HEK293T (cell line): Measurements from ENCODE around the gene GALNT5.

Experiments
- CTCF ChIA-PET: fragments of 350-600 bp; formaldehyde crosslinking; extraction: SDS; loops from one replicate; lab custom pipeline; 2021; ENCODE audit warnings: antibody characterized with exemption, inconsistent platforms; lab: Yijun Ruan, JAX
- POLR2A ChIA-PET: fragments of 350-600 bp; formaldehyde crosslinking; extraction: SDS; loops from one replicate; lab custom pipeline; 2020; ENCODE audit warnings: antibody characterized with exemption, inconsistent platforms; lab: Yijun Ruan, JAX
- DNase-seq: peaks from one replicate; pipeline ENCODE4 v3.0.0; 2012; ENCODE audit warnings: mixed read lengths; ENCODE audit errors: extremely low spot score
- ARNT ChIP-seq: fragments of 450-650 bp; IDR thresholded peaks from 2 replicates; pipeline ENCODE4 v1.6.1; 2017; ENCODE audit warnings: mild to moderate bottlenecking
- BHLHE40 ChIP-seq: fragments of 450-650 bp; IDR thresholded peaks from 2 replicates; pipeline ENCODE4 v1.6.1; 2016; ENCODE audit warnings: mild to moderate bottlenecking, moderate library complexity, borderline replicate concordance
- CTBP1 ChIP-seq: fragments of 450-650 bp; IDR thresholded peaks from 2 replicates; pipeline ENCODE4 v1.6.1; 2016; ENCODE audit warnings: borderline replicate concordance
- ELF4 ChIP-seq: fragments of 450-650 bp; IDR thresholded peaks from 2 replicates; pipeline ENCODE4 v1.6.1; 2017; ENCODE audit warnings: antibody characterized with exemption
- FOXA1 ChIP-seq: fragments of 450-650 bp; IDR thresholded peaks from 2 replicates; pipeline ENCODE4 v1.6.1; 2016; ENCODE audit warnings: mild to moderate bottlenecking
- FOXK2 ChIP-seq: fragments of 450-650 bp; IDR thresholded peaks from 2 replicates; pipeline ENCODE4 v1.6.1; 2016; ENCODE audit warnings: mild to moderate bottlenecking
- FOXM1 ChIP-seq: fragments of 450-650 bp; IDR thresholded peaks from 2 replicates; pipeline ENCODE4 v1.6.1; 2017; ENCODE audit warnings: mild to moderate bottlenecking, borderline replicate concordance
- HDGF ChIP-seq: fragments of 450-650 bp; IDR thresholded peaks from 2 replicates; pipeline ENCODE4 v1.6.1; 2017; ENCODE audit warnings: antibody characterized with exemption, borderline replicate concordance
- L3MBTL2 ChIP-seq: fragments of 450-650 bp; conservative IDR thresholded peaks from 2 replicates; pipeline ENCODE4 v1.6.1; 2016; ENCODE audit warnings: mild to moderate bottlenecking
- LEF1 ChIP-seq: fragments of 450-650 bp; IDR thresholded peaks from 2 replicates; pipeline ENCODE4 v1.6.1; 2017; ENCODE audit warnings: mild to moderate bottlenecking, borderline replicate concordance
- NFRKB ChIP-seq: fragments of 450-650 bp; IDR thresholded peaks from 2 replicates; pipeline ENCODE4 v1.6.1; 2016; ENCODE audit warnings: mild to moderate bottlenecking, moderate library complexity
- SP1 ChIP-seq: fragments of 450-650 bp; IDR thresholded peaks from 2 replicates; pipeline ENCODE4 v1.6.1; 2017
- SUZ12 ChIP-seq: fragments of 450-650 bp; IDR thresholded peaks from 2 replicates; pipeline ENCODE4 v1.6.1; 2016; ENCODE audit warnings: mild to moderate bottlenecking
- TARDBP ChIP-seq: fragments of 450-650 bp; IDR thresholded peaks from 2 replicates; pipeline ENCODE4 v1.6.1; 2016
- ZNF384 ChIP-seq: fragments of 450-650 bp; IDR thresholded peaks from 2 replicates; pipeline ENCODE4 v1.6.1; 2016
- TF ChIP-seq, protein P1 (sequence below): fragments of 450-650 bp; IDR thresholded peaks from 2 replicates; pipeline ENCODE4 v1.6.1; 2016

GALNT5 gene

DNA sequence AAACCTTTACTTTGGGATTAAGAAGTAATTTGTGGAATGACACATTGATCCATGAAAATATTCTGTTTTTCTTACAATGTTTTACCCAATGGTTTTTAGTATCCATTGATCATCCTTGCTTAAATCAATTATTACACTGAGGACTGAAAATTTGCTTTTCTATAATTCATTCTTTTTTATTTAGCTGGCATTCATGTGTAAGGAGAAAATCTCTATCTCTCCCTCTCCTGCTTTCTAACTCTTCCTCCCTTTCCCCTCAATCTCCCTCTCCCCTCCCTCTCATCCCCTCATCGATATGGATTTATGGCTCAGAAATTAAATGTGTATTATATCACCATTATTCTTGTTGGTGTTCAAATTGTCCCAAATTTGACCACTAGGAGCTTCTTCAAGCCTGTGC lies 29.7 kb downstream of the GALNT5 start:
- CTCF ChIA-PET, result no interaction called here
- POLR2A ChIA-PET, result no interaction called here
- TF ChIP-seq ARNT (no peak), SUZ12 (no peak), SP1 (no peak), TARDBP (no peak), FOXA1 (no peak), L3MBTL2 (no peak), LEF1 (no peak), CTBP1 (no peak), FOXM1 (no peak), BHLHE40 (no peak), ELF4 (no peak), ZNF384 (no peak), NFRKB (no peak), FOXK2 (no peak), HDGF (no peak)
- TF ChIP-seq, protein P1, sequence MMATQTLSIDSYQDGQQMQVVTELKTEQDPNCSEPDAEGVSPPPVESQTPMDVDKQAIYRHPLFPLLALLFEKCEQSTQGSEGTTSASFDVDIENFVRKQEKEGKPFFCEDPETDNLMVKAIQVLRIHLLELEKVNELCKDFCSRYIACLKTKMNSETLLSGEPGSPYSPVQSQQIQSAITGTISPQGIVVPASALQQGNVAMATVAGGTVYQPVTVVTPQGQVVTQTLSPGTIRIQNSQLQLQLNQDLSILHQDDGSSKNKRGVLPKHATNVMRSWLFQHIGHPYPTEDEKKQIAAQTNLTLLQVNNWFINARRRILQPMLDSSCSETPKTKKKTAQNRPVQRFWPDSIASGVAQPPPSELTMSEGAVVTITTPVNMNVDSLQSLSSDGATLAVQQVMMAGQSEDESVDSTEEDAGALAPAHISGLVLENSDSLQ, result no peak
- DNase-seq, result no peak

GRCh38 chr2:157290525-157290924 lies 33.0 kb downstream of the GALNT5 start:
- CTCF ChIA-PET, result no interaction called here
- DNase-seq, result no peak
- POLR2A ChIA-PET, result no interaction called here
- TF ChIP-seq, protein P1, result no peak
- no peak for TF ChIP-seq ELF4
- no peak for TF ChIP-seq ARNT
- no peak for TF ChIP-seq TARDBP
- TF ChIP-seq SP1, result no peak
- no peak for TF ChIP-seq ZNF384
- no peak for TF ChIP-seq LEF1
- no peak for TF ChIP-seq L3MBTL2

GRCh38 chr2:157291018-157291417 lies 33.5 kb downstream of the GALNT5 start:
- POLR2A ChIA-PET, result no interaction called here
- CTCF ChIA-PET, result no interaction called here
- TF ChIP-seq CTBP1, result no peak
- no peak for TF ChIP-seq ARNT
- no peak for TF ChIP-seq L3MBTL2
- no peak for TF ChIP-seq HDGF
- no peak for TF ChIP-seq BHLHE40
- TF ChIP-seq SUZ12, result no peak
- TF ChIP-seq SP1, result no peak
- no peak for TF ChIP-seq FOXK2
- TF ChIP-seq ELF4, result no peak
- TF ChIP-seq FOXA1, result no peak
- no peak for TF ChIP-seq LEF1
- TF ChIP-seq ZNF384, result no peak
- no peak for TF ChIP-seq TARDBP
- TF ChIP-seq, protein P1, result no peak

DNA sequence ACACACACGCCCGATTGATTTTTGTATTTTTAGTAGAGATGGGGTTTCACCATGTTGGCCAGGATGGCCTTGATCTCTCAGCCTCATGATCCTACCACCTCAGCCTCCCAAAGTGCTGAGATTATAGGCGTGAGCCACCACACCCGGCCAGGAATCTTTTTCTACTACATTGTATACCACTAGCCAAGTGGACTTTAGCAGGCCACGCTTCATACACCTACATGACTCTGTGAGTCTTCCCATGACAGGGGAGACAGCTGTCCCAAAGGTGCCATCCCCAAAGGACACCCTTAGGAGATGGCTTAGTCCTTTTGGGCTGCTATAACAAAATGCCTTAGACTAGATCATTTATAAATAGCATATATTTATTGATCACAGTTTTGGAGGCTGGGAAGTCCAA lies 35.3 kb downstream of the GALNT5 start:
- CTCF ChIA-PET, result interaction anchor here (1.0 kb wide), 1 partner anchor 9 kb away, joined by 4 read pairs; no protein-coding TSS in a partner anchor
- no peak for DNase-seq
- TF ChIP-seq TARDBP, result no peak
- TF ChIP-seq HDGF, result no peak
- TF ChIP-seq FOXK2, result no peak
- TF ChIP-seq SUZ12, result no peak
- TF ChIP-seq, protein P1, result no peak
- no peak for TF ChIP-seq LEF1
- no peak for TF ChIP-seq ARNT
- no peak for TF ChIP-seq NFRKB
- no peak for TF ChIP-seq ELF4
- no peak for TF ChIP-seq L3MBTL2
- TF ChIP-seq ZNF384, result no peak
- TF ChIP-seq BHLHE40, result no peak
- no peak for TF ChIP-seq SP1
- no peak for TF ChIP-seq FOXM1
- POLR2A ChIA-PET, result no interaction called here

More at GRCh38 chr2:157291018-157291417, 33.5 kb downstream of the GALNT5 start:
- DNase-seq, result no peak

DNA sequence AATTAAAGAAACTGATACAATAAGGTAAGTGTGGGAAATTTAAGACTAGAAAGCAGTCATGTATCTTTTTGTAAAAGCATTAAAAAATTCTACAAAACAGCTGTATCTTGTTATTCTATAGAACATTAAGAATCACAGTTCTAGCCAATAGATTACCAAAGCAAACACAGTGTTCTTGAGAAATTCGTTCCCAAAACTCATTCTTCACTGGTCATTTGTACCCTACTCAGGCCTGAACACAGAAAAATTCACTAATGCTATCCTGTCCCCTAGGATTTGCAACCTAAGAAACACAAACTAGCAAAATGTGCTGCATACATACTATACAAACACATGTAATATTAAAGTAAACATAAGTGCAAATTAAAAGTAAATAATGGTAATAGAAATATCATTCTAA lies 39.0 kb downstream of the GALNT5 start:
- POLR2A ChIA-PET, result no interaction called here
- no peak for DNase-seq
- CTCF ChIA-PET, result no interaction called here

More for the DNA sequence above, 39.0 kb downstream of the GALNT5 start:
- TF ChIP-seq CTBP1, result no peak
- TF ChIP-seq LEF1, result no peak
- no peak for TF ChIP-seq FOXM1
- TF ChIP-seq TARDBP, result no peak
- TF ChIP-seq SUZ12, result no peak
- TF ChIP-seq FOXA1, result no peak
- TF ChIP-seq NFRKB, result no peak
- no peak for TF ChIP-seq ZNF384
- TF ChIP-seq ARNT, result no peak
- no peak for TF ChIP-seq FOXK2
- no peak for TF ChIP-seq ELF4
- no peak for TF ChIP-seq HDGF
- no peak for TF ChIP-seq BHLHE40
- no peak for TF ChIP-seq L3MBTL2
- no peak for TF ChIP-seq SP1
- TF ChIP-seq, protein P1, result no peak
